T-cell (primary cell): ENCODE data around the gene NUP50. TPM values are rescaled to one million over a fixed set of nuclear protein-coding genes. Genes with fewer than 3 reads are reported as not detected.

ENCODE experiments used
- ATAC-seq, 4 experiments: fragments of 200-7000 bp in 3 of 4; fragments of 150-1000 bp in 1 of 4; cut with Tn5 transposase; replicated peaks in 1 of 4; 1 replicate in 3 of 4; 2 replicates in 1 of 4; pipeline ENCODE4 v1.10.0; 2021; ENCODE audit warnings: moderate library complexity in 3 of 4, mild to moderate bottlenecking in 2 of 4, moderate number of reproducible peaks in 1 of 4
- CTCF ChIA-PET, 2 donors: fragments of 300-600 bp; sonication (Branson Sonifier 250); formaldehyde crosslinking; loops; one replicate each; lab custom pipeline; 2022; ENCODE audit warnings: antibody characterized with exemption in 2 of 2; lab: Charles Lee
- POLR2A ChIA-PET, 2 donors: fragments of 300-600 bp; sonication (Branson Sonifier 250); formaldehyde crosslinking; loops; one replicate each; lab custom pipeline; 2022; ENCODE audit warnings: antibody characterized with exemption in 2 of 2; lab: Charles Lee
- DNase-seq, 35 experiments: peaks; one replicate each; pipeline versions ENCODE4 v3.0.0 to v3.0.0-alpha.2; 2013 to 2023
- H3K27ac ChIP-seq: one replicate; pipeline ENCODE4 v1.5.1; 2013; ENCODE audit warnings: low read length
- H3K27me3 ChIP-seq, 2 experiments: replicated peaks in 1 of 2; 1 replicate in 1 of 2; 2 replicates in 1 of 2; pipeline versions ENCODE4 v1.6.1 to v1.7.0; 2013; ENCODE audit warnings: low read length in 1 of 2, mixed read lengths in 1 of 2; ENCODE audit not compliant: control insufficient read depth in 2 of 2, insufficient read depth in 2 of 2; ENCODE audit errors: extremely low read depth in 1 of 2
- H3K36me3 ChIP-seq, 2 donors: 1 replicate in 1 of 2; 2 replicates in 1 of 2; pipeline versions ENCODE4 v1.6.1 to v1.7.0; 2013; ENCODE audit warnings: low read length in 1 of 2; ENCODE audit not compliant: control insufficient read depth in 2 of 2, insufficient read depth in 1 of 2; ENCODE audit errors: extremely low read depth in 1 of 2
- H3K4me1 ChIP-seq, 2 experiments: 1 replicate in 1 of 2; 2 replicates in 1 of 2; pipeline versions ENCODE4 v1.6.1 to v1.7.0; 2013; ENCODE audit warnings: low read length in 2 of 2, mixed read lengths in 1 of 2; ENCODE audit not compliant: insufficient read depth in 2 of 2, control insufficient read depth in 1 of 2; ENCODE audit errors: extremely low read depth in 1 of 2
- H3K4me3 ChIP-seq, 2 donors: 1 replicate in 1 of 2; 2 replicates in 1 of 2; pipeline versions ENCODE4 v1.5.1 to v1.7.0; 2013; ENCODE audit warnings: mild to moderate bottlenecking in 2 of 2, low read length in 1 of 2, moderate library complexity in 1 of 2; ENCODE audit not compliant: control insufficient read depth in 1 of 2; ENCODE audit errors: extremely low read depth in 1 of 2
- H3K9me3 ChIP-seq: 2 replicates; pipeline ENCODE4 v1.7.0; 2013
- H3K27ac Mint-ChIP-seq, 2 donors: one replicate each; pipeline ENCODE4 v1.8.0; 2020 to 2021; ENCODE audit warnings: mild to moderate bottlenecking in 2 of 2, mixed read lengths in 2 of 2
- H3K27me3 Mint-ChIP-seq, 2 donors: one replicate each; pipeline ENCODE4 v1.8.0; 2021 to 2022; ENCODE audit warnings: mixed read lengths in 2 of 2
- H3K36me3 Mint-ChIP-seq: one replicate; pipeline ENCODE4 v1.8.0; 2021; ENCODE audit warnings: mixed read lengths
- H3K4me1 Mint-ChIP-seq, 3 donors: one replicate each; pipeline ENCODE4 v1.8.0; 2020 to 2022; ENCODE audit warnings: mixed read lengths in 3 of 3, mild to moderate bottlenecking in 1 of 3
- H3K4me3 Mint-ChIP-seq, 3 donors: one replicate each; pipeline ENCODE4 v1.8.0; 2020 to 2022; ENCODE audit warnings: mild to moderate bottlenecking in 3 of 3, mixed read lengths in 3 of 3, moderate library complexity in 3 of 3
- H3K9me3 Mint-ChIP-seq, 3 donors: one replicate each; pipeline ENCODE4 v1.8.0; 2020 to 2022; ENCODE audit warnings: mixed read lengths in 3 of 3
- WGBS: methylation state at CpG from one replicate; pipeline ENCODE4 v1.1.5; 2013; ENCODE audit warnings: missing lambda C conversion rate; ENCODE audit not compliant: insufficient coverage; 5-methylcytosine and 5-hydroxymethylcytosine counted together
- total RNA-seq, 35 experiments: library from RNA in 6 of 35; stranded (reverse) in 6 of 35; fragments of 120-200 nt in 1 of 35; gene quantifications; one replicate each; pipeline versions ENCODE4 v1.2.1 to v1.2.4 and lab custom pipeline; 2013 to 2026

The NUP50 gene
- total RNA-seq, 5 donors from 2014 or later (not counting 1 experiment from before 2014, with no cell fraction given): 97.0 to 151 (median 126) TPM

GRCh38 chr22:45164270-45165088 lies 754 bp downstream of the NUP50 start:
- peak overlapping the region; percentile 89 to 90 for H3K27ac Mint-ChIP-seq
- Histone ChIP-seq H3K27me3 (no peaks in the 10 kb centered on the region), H3K27ac (peak overlapping the region; percentile 70), H3K9me3 (no peaks in the 10 kb centered on the region), H3K4me3 (peak overlapping the region; percentile 79 to 86), H3K4me1 (peaks cover 27 to 46% of the 10 kb centered on the region in 2 experiments), H3K36me3 (peaks cover 0 to 23% of the 10 kb centered on the region in 2 donors)
- peak in 28 of 35 experiments; percentile 5 to 50 (median 28) for DNase-seq
- H3K36me3 Mint-ChIP-seq: peaks cover 22% of the 10 kb centered on the region
- H3K4me3 Mint-ChIP-seq: peak overlapping the region; percentile 93 to 97 (median 94)
- peak; percentile 21 to 37 (median 32) for ATAC-seq
- WGBS: 0% methylated on average over 39 of the region's 59 CpGs
- no peaks in the 10 kb centered on the region for H3K9me3 Mint-ChIP-seq
- peaks cover 60 to 69% (median 60%) of the 10 kb centered on the region in 3 donors for H3K4me1 Mint-ChIP-seq
- H3K27me3 Mint-ChIP-seq: no peaks in the 10 kb centered on the region
- CTCF ChIA-PET: interaction anchor here in 1 of 2 donors (1.1 to 1.6 kb wide), 2 partner anchors 8 to 9 kb away, joined by 4 to 19 read pairs; no protein-coding TSS in a partner anchor
- POLR2A ChIA-PET: interaction anchor here (0.9 to 1.7 kb wide), 4 partner anchors 9 to 27 kb away, joined by 4 to 11 read pairs (median 8); no protein-coding TSS in a partner anchor

GRCh38 chr22:45166932-45167331 lies 3.2 kb downstream of the NUP50 start:
- Histone ChIP-seq H3K36me3 (peaks cover 0 to 47% of the 10 kb centered on the region in 2 donors), H3K4me3 (no peak overlapping the region), H3K9me3 (no peaks in the 10 kb centered on the region), H3K27ac (no peak overlapping the region), H3K4me1 (peaks cover 34 to 56% of the 10 kb centered on the region in 2 experiments), H3K27me3 (no peaks in the 10 kb centered on the region)
- peaks cover 65 to 72% (median 68%) of the 10 kb centered on the region in 3 donors for H3K4me1 Mint-ChIP-seq
- CTCF ChIA-PET: no interaction called here
- H3K27me3 Mint-ChIP-seq: no peaks in the 10 kb centered on the region
- peaks cover 40% of the 10 kb centered on the region for H3K36me3 Mint-ChIP-seq
- H3K27ac Mint-ChIP-seq: peak overlapping the region; percentile 37 to 56
- no peaks in the 10 kb centered on the region for H3K9me3 Mint-ChIP-seq
- 100% methylated on average over 1 of the region's 5 CpGs for WGBS
- no peak overlapping the region for H3K4me3 Mint-ChIP-seq
- ATAC-seq (no peak), DNase-seq (no peak)
- POLR2A ChIA-PET: no interaction called here

GRCh38 chr22:45169591-45170466 lies 6.1 kb downstream of the NUP50 start:
- H3K27ac Mint-ChIP-seq: peak overlapping the region; percentile 90 to 94
- Histone ChIP-seq H3K9me3 (no peaks in the 10 kb centered on the region), H3K36me3 (peaks cover 0 to 69% of the 10 kb centered on the region in 2 donors), H3K27me3 (no peaks in the 10 kb centered on the region), H3K4me1 (peaks cover 58 to 59% of the 10 kb centered on the region in 2 experiments), H3K27ac (peak overlapping the region; percentile 39), H3K4me3 (no peak overlapping the region)
- peak overlapping the region; percentile 51 to 65 (median 58) for H3K4me3 Mint-ChIP-seq
- H3K36me3 Mint-ChIP-seq: peaks cover 61% of the 10 kb centered on the region
- POLR2A ChIA-PET: interaction anchor here in 1 of 2 donors (0.6 kb wide), 1 partner anchor 1401 kb away, joined by 3 read pairs; no protein-coding TSS in a partner anchor
- ATAC-seq: no peak
- peaks cover 81 to 88% (median 83%) of the 10 kb centered on the region in 3 donors for H3K4me1 Mint-ChIP-seq
- 76% methylated on average over 4 of the region's 19 CpGs for WGBS
- H3K9me3 Mint-ChIP-seq: no peaks in the 10 kb centered on the region
- CTCF ChIA-PET: no interaction called here
- H3K27me3 Mint-ChIP-seq: no peaks in the 10 kb centered on the region
- peak in 12 of 35 experiments; percentile 10 to 56 (median 16) for DNase-seq

- Histone ChIP-seq H3K4me1 (peaks cover 56 to 62% of the 10 kb centered on the region in 2 experiments), H3K4me3 (no peak overlapping the region), H3K9me3 (no peaks in the 10 kb centered on the region), H3K27ac (peak overlapping the region; percentile 72), H3K36me3 (peaks cover 0 to 81% of the 10 kb centered on the region in 2 donors), H3K27me3 (no peaks in the 10 kb centered on the region)
- DNase-seq (no peak), ATAC-seq (no peak)
- H3K4me1 Mint-ChIP-seq: peaks cover 84 to 88% (median 88%) of the 10 kb centered on the region in 3 donors
- 89% methylated on average over 3 of the region's 6 CpGs for WGBS
- peaks cover 73% of the 10 kb centered on the region for H3K36me3 Mint-ChIP-seq
- H3K27me3 Mint-ChIP-seq: no peaks in the 10 kb centered on the region
- peak overlapping the region; percentile 86 to 93 for H3K27ac Mint-ChIP-seq
- POLR2A ChIA-PET: interaction anchor here in 1 of 2 donors (2.2 kb wide), 1 partner anchor 8 kb away, joined by 10 read pairs; the partner anchor contains the start of gene NUP50
- CTCF ChIA-PET: no interaction called here
- H3K4me3 Mint-ChIP-seq: peak overlapping the region in 1 of 3 donors; percentile 82
- no peaks in the 10 kb centered on the region for H3K9me3 Mint-ChIP-seq
These were observed 8.1 kb downstream of the NUP50 start for GRCh38 chr22:45171830-45172229.

- Mint-ChIP-seq H3K27me3 (no peaks in the 10 kb centered on the region), H3K9me3 (no peaks in the 10 kb centered on the region), H3K27ac (peak overlapping the region; percentile 89 to 93), H3K36me3 (peaks cover 78% of the 10 kb centered on the region), H3K4me3 (peak overlapping the region; percentile 25 to 82 (median 57)), H3K4me1 (peaks cover 83 to 90% (median 83%) of the 10 kb centered on the region in 3 donors)
- POLR2A ChIA-PET: interaction anchor here (0.6 to 2.2 kb wide), 3 partner anchors 8 to 18 kb away, joined by 3 to 10 read pairs (median 7); partner anchors contain the start of gene NUP50 (in 1 of the 2)
- DNase-seq: peak in 21 of 35 experiments; percentile 10 to 77 (median 25)
- H3K36me3 ChIP-seq: peaks cover 5 to 86% of the 10 kb centered on the region in 2 donors
- peak; percentile 93 to 99 (median 98) for ATAC-seq
- WGBS: 14% methylated on average over 3 of the region's 7 CpGs
- no peaks in the 10 kb centered on the region for H3K27me3 ChIP-seq
- no peaks in the 10 kb centered on the region for H3K9me3 ChIP-seq
- peak overlapping the region; percentile 72 for H3K27ac ChIP-seq
- CTCF ChIA-PET: interaction anchor here (0.5 to 1.4 kb wide), 7 partner anchors 8 to 1132 kb away, joined by 3 to 19 read pairs (median 4); partner anchors contain the start of gene NUP50 (in 1 of the 2)
- H3K4me1 ChIP-seq: peaks cover 56 to 61% of the 10 kb centered on the region in 2 experiments
- peak overlapping the region in 1 of 2 donors; percentile 10 for H3K4me3 ChIP-seq
These were observed 9.3 kb downstream of the NUP50 start for GRCh38 chr22:45172881-45173585.
